ENCODE measurements around the gene MGLL. TPM values are rescaled to one million over a fixed set of nuclear protein-coding genes. Genes with fewer than 3 reads are reported as not detected.
A peak's percentile ranks its signal among the peaks of the same experiment; 100 is the strongest.

MGLL gene
- total and polyA plus RNA-seq, 4 donors: 9.4 to 277 (median 74.2) TPM

DNA sequence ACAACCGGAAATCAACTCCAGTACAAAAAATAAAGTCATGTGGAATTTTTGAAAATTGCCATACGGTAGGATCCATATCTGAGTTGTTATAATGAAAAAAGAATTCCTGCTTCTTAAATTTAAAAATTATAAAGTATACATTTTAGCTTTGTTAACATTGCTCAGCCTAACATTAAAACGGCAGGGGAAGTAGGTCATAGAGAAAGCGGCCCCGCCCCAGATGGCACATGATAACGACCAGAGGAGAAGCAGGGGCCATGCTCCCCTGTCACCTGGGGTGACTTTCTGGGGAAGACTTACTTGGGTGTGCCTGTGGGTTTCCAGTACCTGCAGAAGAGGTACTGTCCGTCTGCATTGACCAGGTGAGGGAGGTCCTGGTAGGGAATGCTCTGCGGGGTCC lies 921 bp downstream of the MGLL start:
- Histone ChIP-seq H3K27me3 (ENCODE audit: control insufficient read depth in 4 of 4, insufficient read depth in 4 of 4, low read length in 3 of 4) (no peaks in the 10 kb centered on the region), H3K36me3 (ENCODE audit: control insufficient read depth in 4 of 4, insufficient read depth in 3 of 4, low read depth in 1 of 4, low read length in 3 of 4) (peaks cover 0 to 11% (median 2%) of the 10 kb centered on the region in 4 donors), H3K9me3 (ENCODE audit: control insufficient read depth in 4 of 4, low read length in 3 of 4) (no peaks in the 10 kb centered on the region), H3K4me1 (ENCODE audit: control insufficient read depth in 4 of 4, insufficient read depth in 4 of 4, low read length in 3 of 4) (peaks cover 14 to 61% (median 47%) of the 10 kb centered on the region in 4 donors), H3K9ac (ENCODE audit: low read depth in 1 of 2, low read length in 2 of 2) (peak overlapping the region; percentile 84 to 93), H3K4me3 (ENCODE audit: low read depth in 1 of 3, low read length in 3 of 3) (peak overlapping the region; percentile 80 to 98 (median 83)), H3K27ac (ENCODE audit: low read depth in 1 of 2, low read length in 2 of 2) (peak overlapping the region; percentile 80 to 87)
- WGBS: 25% methylated on average over 8 of the region's 8 CpGs
- TF ChIP-seq, protein P1, sequence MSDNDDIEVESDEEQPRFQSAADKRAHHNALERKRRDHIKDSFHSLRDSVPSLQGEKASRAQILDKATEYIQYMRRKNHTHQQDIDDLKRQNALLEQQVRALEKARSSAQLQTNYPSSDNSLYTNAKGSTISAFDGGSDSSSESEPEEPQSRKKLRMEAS (IDR thresholded peaks at IDR 0.05): peak; percentile 28
- TF ChIP-seq GABPA (IDR thresholded peaks at IDR 0.05 in 1 of 2, conservative IDR thresholded peaks at IDR 0.05 in 1 of 2) (no peak), RXRA (IDR thresholded peaks at IDR 0.05) (peak; percentile 30 to 45), TAF1 (conservative IDR thresholded peaks at IDR 0.05) (no peak)
- TF ChIP-seq, protein P2, sequence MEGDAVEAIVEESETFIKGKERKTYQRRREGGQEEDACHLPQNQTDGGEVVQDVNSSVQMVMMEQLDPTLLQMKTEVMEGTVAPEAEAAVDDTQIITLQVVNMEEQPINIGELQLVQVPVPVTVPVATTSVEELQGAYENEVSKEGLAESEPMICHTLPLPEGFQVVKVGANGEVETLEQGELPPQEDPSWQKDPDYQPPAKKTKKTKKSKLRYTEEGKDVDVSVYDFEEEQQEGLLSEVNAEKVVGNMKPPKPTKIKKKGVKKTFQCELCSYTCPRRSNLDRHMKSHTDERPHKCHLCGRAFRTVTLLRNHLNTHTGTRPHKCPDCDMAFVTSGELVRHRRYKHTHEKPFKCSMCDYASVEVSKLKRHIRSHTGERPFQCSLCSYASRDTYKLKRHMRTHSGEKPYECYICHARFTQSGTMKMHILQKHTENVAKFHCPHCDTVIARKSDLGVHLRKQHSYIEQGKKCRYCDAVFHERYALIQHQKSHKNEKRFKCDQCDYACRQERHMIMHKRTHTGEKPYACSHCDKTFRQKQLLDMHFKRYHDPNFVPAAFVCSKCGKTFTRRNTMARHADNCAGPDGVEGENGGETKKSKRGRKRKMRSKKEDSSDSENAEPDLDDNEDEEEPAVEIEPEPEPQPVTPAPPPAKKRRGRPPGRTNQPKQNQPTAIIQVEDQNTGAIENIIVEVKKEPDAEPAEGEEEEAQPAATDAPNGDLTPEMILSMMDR (IDR thresholded peaks at IDR 0.05; ENCODE audit: low read depth, low read length, missing input control): no peak
- TF ChIP-seq, protein P3, sequence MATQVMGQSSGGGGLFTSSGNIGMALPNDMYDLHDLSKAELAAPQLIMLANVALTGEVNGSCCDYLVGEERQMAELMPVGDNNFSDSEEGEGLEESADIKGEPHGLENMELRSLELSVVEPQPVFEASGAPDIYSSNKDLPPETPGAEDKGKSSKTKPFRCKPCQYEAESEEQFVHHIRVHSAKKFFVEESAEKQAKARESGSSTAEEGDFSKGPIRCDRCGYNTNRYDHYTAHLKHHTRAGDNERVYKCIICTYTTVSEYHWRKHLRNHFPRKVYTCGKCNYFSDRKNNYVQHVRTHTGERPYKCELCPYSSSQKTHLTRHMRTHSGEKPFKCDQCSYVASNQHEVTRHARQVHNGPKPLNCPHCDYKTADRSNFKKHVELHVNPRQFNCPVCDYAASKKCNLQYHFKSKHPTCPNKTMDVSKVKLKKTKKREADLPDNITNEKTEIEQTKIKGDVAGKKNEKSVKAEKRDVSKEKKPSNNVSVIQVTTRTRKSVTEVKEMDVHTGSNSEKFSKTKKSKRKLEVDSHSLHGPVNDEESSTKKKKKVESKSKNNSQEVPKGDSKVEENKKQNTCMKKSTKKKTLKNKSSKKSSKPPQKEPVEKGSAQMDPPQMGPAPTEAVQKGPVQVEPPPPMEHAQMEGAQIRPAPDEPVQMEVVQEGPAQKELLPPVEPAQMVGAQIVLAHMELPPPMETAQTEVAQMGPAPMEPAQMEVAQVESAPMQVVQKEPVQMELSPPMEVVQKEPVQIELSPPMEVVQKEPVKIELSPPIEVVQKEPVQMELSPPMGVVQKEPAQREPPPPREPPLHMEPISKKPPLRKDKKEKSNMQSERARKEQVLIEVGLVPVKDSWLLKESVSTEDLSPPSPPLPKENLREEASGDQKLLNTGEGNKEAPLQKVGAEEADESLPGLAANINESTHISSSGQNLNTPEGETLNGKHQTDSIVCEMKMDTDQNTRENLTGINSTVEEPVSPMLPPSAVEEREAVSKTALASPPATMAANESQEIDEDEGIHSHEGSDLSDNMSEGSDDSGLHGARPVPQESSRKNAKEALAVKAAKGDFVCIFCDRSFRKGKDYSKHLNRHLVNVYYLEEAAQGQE (IDR thresholded peaks at IDR 0.05): peak; percentile 23
- peak; percentile 53 for DNase-seq (ENCODE audit: low spot score)

DNA sequence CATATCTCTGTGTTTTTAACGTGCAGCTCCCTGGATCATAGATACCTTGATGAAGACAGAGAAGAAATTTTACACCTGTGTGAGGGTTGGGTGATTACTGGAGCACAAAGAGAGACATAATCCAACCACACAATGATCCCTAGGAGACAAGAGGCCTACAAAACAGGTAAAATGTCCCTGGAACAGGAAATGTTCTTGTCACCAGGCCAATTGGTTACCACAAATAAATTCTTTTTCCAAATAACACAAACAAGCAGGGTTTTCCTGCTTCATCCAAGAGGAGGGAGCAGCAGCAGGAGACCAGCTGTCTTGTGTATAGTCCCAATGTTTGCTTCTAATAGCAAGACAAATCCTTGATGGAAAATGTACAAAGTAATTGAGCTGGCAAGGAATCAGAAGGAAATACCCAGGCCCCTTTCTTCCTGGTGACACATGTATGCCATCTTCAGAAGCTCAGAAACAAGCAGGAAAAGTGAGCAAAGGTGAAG lies 1.4 kb downstream of the MGLL start:
- Histone ChIP-seq H3K27ac (ENCODE audit: low read depth in 1 of 2, low read length in 2 of 2) (peak overlapping the region; percentile 80 to 87), H3K27me3 (ENCODE audit: control insufficient read depth in 4 of 4, insufficient read depth in 4 of 4, low read length in 3 of 4) (no peaks in the 10 kb centered on the region), H3K4me1 (ENCODE audit: control insufficient read depth in 4 of 4, insufficient read depth in 4 of 4, low read length in 3 of 4) (peaks cover 14 to 66% (median 50%) of the 10 kb centered on the region in 4 donors), H3K36me3 (ENCODE audit: control insufficient read depth in 4 of 4, insufficient read depth in 3 of 4, low read depth in 1 of 4, low read length in 3 of 4) (peaks cover 0 to 14% (median 4%) of the 10 kb centered on the region in 4 donors), H3K9ac (ENCODE audit: low read depth in 1 of 2, low read length in 2 of 2) (peak overlapping the region; percentile 11 to 93), H3K4me3 (ENCODE audit: low read depth in 1 of 3, low read length in 3 of 3) (peak overlapping the region; percentile 12 to 80 (median 22)), H3K9me3 (ENCODE audit: control insufficient read depth in 4 of 4, low read length in 3 of 4) (no peaks in the 10 kb centered on the region)
- TF ChIP-seq SP1 (IDR thresholded peaks at IDR 0.05) (peak; percentile 14), HNF4G (IDR thresholded peaks at IDR 0.05) (no peak)
- no peak for DNase-seq (ENCODE audit: low spot score)
- WGBS: 7% methylated on average over 1 of the region's 1 CpG

DNA sequence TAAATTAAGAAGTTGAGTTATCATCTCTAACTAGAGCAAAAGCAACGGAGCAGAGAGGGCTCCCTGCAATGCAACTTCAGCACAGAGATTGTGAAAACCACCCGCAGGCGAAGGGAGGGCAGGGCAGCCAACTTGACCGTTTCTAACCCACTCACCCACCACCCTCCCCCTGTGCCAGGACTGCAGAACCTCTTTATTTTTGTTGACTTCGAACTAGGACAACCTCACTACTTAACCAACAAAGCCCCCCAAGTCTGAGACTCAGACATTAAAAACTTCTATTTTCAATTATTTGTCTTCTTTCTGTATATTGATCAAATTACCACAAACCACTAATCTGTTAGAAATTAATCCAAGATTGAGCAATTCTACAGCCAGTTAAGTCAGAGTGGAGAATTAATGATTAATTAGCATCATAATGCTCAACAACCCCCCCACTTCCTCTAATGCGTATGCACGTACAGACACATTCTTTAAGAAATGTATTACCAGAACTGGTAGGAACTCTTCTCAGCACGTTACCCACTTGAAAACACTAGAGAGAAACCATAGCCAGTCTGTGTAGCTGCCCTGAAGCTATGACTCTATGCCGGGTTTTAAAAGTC lies 2.0 kb downstream of the MGLL start:
- Histone ChIP-seq H3K27me3 (ENCODE audit: control insufficient read depth in 4 of 4, insufficient read depth in 4 of 4, low read length in 3 of 4) (no peaks in the 10 kb centered on the region), H3K36me3 (ENCODE audit: control insufficient read depth in 4 of 4, insufficient read depth in 3 of 4, low read depth in 1 of 4, low read length in 3 of 4) (peaks cover 0 to 18% (median 6%) of the 10 kb centered on the region in 4 donors), H3K9me3 (ENCODE audit: control insufficient read depth in 4 of 4, low read length in 3 of 4) (no peaks in the 10 kb centered on the region), H3K4me3 (ENCODE audit: low read depth in 1 of 3, low read length in 3 of 3) (peak overlapping the region; percentile 22 to 80 (median 60)), H3K27ac (ENCODE audit: low read depth in 1 of 2, low read length in 2 of 2) (peak overlapping the region; percentile 80 to 87), H3K4me1 (ENCODE audit: control insufficient read depth in 4 of 4, insufficient read depth in 4 of 4, low read length in 3 of 4) (peaks cover 14 to 72% (median 55%) of the 10 kb centered on the region in 4 donors), H3K9ac (ENCODE audit: low read depth in 1 of 2, low read length in 2 of 2) (peak overlapping the region; percentile 11 to 93)
- no peak for DNase-seq (ENCODE audit: low spot score)
- WGBS: 19% methylated on average over 9 of the region's 9 CpGs
- TF ChIP-seq TAF1 (conservative IDR thresholded peaks at IDR 0.05) (no peak), FOXA2 (IDR thresholded peaks at IDR 0.05) (no peak), FOXA1 (IDR thresholded peaks at IDR 0.05) (no peak), RXRA (IDR thresholded peaks at IDR 0.05) (peak; percentile 64 to 75), HNF4G (IDR thresholded peaks at IDR 0.05) (no peak), JUND (IDR thresholded peaks at IDR 0.05) (peak in 1 of 2 donors; percentile 53), HNF4A (conservative IDR thresholded peaks at IDR 0.05) (peak; percentile 30 to 43), RAD21 (IDR thresholded peaks at IDR 0.05) (peak; percentile 38 to 50), SP1 (IDR thresholded peaks at IDR 0.05) (peak; percentile 56), NR2F2 (IDR thresholded peaks at IDR 0.05) (no peak), GABPA (IDR thresholded peaks at IDR 0.05 in 1 of 2, conservative IDR thresholded peaks at IDR 0.05 in 1 of 2) (no peak)
- TF ChIP-seq, protein P3 (IDR thresholded peaks at IDR 0.05): peak; percentile 47
- TF ChIP-seq, protein P4, sequence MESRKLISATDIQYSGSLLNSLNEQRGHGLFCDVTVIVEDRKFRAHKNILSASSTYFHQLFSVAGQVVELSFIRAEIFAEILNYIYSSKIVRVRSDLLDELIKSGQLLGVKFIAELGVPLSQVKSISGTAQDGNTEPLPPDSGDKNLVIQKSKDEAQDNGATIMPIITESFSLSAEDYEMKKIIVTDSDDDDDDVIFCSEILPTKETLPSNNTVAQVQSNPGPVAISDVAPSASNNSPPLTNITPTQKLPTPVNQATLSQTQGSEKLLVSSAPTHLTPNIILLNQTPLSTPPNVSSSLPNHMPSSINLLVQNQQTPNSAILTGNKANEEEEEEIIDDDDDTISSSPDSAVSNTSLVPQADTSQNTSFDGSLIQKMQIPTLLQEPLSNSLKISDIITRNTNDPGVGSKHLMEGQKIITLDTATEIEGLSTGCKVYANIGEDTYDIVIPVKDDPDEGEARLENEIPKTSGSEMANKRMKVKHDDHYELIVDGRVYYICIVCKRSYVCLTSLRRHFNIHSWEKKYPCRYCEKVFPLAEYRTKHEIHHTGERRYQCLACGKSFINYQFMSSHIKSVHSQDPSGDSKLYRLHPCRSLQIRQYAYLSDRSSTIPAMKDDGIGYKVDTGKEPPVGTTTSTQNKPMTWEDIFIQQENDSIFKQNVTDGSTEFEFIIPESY (IDR thresholded peaks at IDR 0.05): no peak
